ENCODE measurements around the gene RAB5IF.

The RAB5IF gene

GRCh38 chr20:36644706-36645095 lies 39.1 kb downstream of the RAB5IF start:
- no peak for DNase-seq (ENCODE audit: low spot score)
- TF ChIP-seq CTCF (IDR thresholded peaks at IDR 0.05; ENCODE audit: extremely low read depth, missing control alignments), result no peak

- no peak for DNase-seq (ENCODE audit: low spot score)
- TF ChIP-seq CTCF (IDR thresholded peaks at IDR 0.05; ENCODE audit: extremely low read depth, missing control alignments), result no peak
Measured at GRCh38 chr20:36645353-36645752, 39.8 kb downstream of the RAB5IF start.

GRCh38 chr20:36645998-36646397 lies 40.4 kb downstream of the RAB5IF start, which contains the start of gene SLA2:
Gene SLA2 (minus strand): TSS chr20:36646196. CDS start chr20:36641335, 4,861 bp downstream.
- TF ChIP-seq CTCF (IDR thresholded peaks at IDR 0.05; ENCODE audit: extremely low read depth, missing control alignments), result no peak
- DNase-seq (ENCODE audit: low spot score), result peak; percentile 69

- no peak for TF ChIP-seq CTCF (IDR thresholded peaks at IDR 0.05; ENCODE audit: extremely low read depth, missing control alignments)
- no peak for DNase-seq (ENCODE audit: low spot score)
Measured at GRCh38 chr20:36646678-36647077, 41.1 kb downstream of the RAB5IF start.

- no peak for DNase-seq (ENCODE audit: low spot score)
- TF ChIP-seq CTCF (IDR thresholded peaks at IDR 0.05; ENCODE audit: extremely low read depth, missing control alignments), result no peak
Measured at GRCh38 chr20:36647196-36648121, 41.9 kb downstream of the RAB5IF start.

- no peak for TF ChIP-seq CTCF (IDR thresholded peaks at IDR 0.05; ENCODE audit: extremely low read depth, missing control alignments)
Measured at GRCh38 chr20:36653456-36653855, 47.9 kb downstream of the RAB5IF start.

GRCh38 chr20:36654506-36654905 lies 48.9 kb downstream of the RAB5IF start:
- no peak for DNase-seq (ENCODE audit: low spot score)
- no peak for TF ChIP-seq CTCF (IDR thresholded peaks at IDR 0.05; ENCODE audit: extremely low read depth, missing control alignments)

More at GRCh38 chr20:36653456-36653855, 47.9 kb downstream of the RAB5IF start:
- no peak for DNase-seq (ENCODE audit: low spot score)
